Choroid plexus epithelial cell (primary cell): ENCODE data around the gene TRAPPC6A.
"Not testable (repeated sequence)": the region's sequence is repeated elsewhere in the genome, so short reads cannot be mapped to it uniquely, and the experiment has no call there.

Source experiments
- DNase-seq: peaks from one replicate; pipeline ENCODE4 v3.0.0-alpha.2; 2010; ENCODE audit warnings: low read depth
- H3K4me3 ChIP-seq: 2 replicates; pipeline ENCODE4 v1.5.1; 2011; ENCODE audit warnings: low read depth, mild to moderate bottlenecking, control low read depth, low read length, moderate library complexity
- CTCF ChIP-seq: conservative IDR thresholded peaks from 2 replicates; pipeline ENCODE4 v1.5.1; 2011; ENCODE audit warnings: low read depth, mild to moderate bottlenecking, control low read depth, inconsistent platforms, low read length, moderate library complexity

Gene TRAPPC6A

GRCh38 chr19:45122832-45123231 lies 55.2 kb downstream of the TRAPPC6A start:
- TF ChIP-seq CTCF = no peak
- H3K4me3 ChIP-seq = no peak overlapping the region
- DNase-seq = no peak

- no peak for DNase-seq
- no peak for TF ChIP-seq CTCF
- no peak overlapping the region for H3K4me3 ChIP-seq
These were observed 56.2 kb downstream of the TRAPPC6A start for GRCh38 chr19:45121827-45122345.

- H3K4me3 ChIP-seq = no peak overlapping the region
- no peak for TF ChIP-seq CTCF
- no peak for DNase-seq
These were observed 58.5 kb downstream of the TRAPPC6A start for GRCh38 chr19:45119582-45119981.

- not testable (repeated sequence) for DNase-seq, H3K4me3 ChIP-seq
These were observed 59.3 kb downstream of the TRAPPC6A start for GRCh38 chr19:45118591-45119355.

GRCh38 chr19:45118106-45118505 lies 59.9 kb downstream of the TRAPPC6A start:
- TF ChIP-seq CTCF = no peak
- H3K4me3 ChIP-seq = no peak overlapping the region
- no peak for DNase-seq

GRCh38 chr19:45117671-45118070 lies 60.4 kb downstream of the TRAPPC6A start:
- TF ChIP-seq CTCF = no peak
- no peak for DNase-seq
- H3K4me3 ChIP-seq = no peak overlapping the region

GRCh38 chr19:45117167-45117594 lies 60.9 kb downstream of the TRAPPC6A start:
- no peak for TF ChIP-seq CTCF
- H3K4me3 ChIP-seq = no peak overlapping the region
- DNase-seq = peak; percentile 26
